ENCODE results near the gene QTRT2. TPM values are rescaled to one million over a fixed set of nuclear protein-coding genes. Genes with fewer than 3 reads are reported as not detected.

The QTRT2 gene
- total and polyA plus RNA-seq, 2 of the 8 experiments (the other 6 are each of a cell fraction or from before 2014, with no cell fraction given): 13.3 to 54.5 TPM

DNA sequence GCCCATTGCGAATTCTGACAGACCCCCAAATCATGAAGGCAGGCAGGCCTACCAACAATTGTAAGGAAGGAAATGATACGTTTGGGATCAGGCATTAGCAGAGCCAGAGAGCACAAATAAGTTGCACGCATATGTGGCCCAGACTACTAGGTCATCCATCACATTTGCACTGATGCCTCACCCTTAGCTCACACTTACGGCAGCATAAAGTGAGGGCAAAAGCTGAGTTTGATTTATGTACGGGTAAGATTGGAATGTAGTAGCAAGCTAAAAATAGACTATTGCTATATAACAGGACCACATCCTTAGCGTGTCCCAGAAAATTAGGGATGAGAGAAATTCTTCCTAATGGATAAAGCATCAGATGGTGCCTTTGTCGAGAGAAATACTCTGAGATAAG is 58.6 kb downstream of the QTRT2 start:
- no peaks in the 10 kb centered on the region for H3K36me3 ChIP-seq (ENCODE audit: control insufficient read depth in 2 of 4, insufficient read depth in 4 of 4, low read length in 3 of 4)
- H3K56ac ChIP-seq (replicated peaks; ENCODE audit: insufficient read length, low read depth, low read length): no peak overlapping the region
- H2AK5ac ChIP-seq (ENCODE audit: low read depth, low read length): no peak overlapping the region
- H2BK20ac ChIP-seq (ENCODE audit: low read length): no peak overlapping the region
- DNase-seq (ENCODE audit: low read depth in 1 of 2, low spot score in 2 of 2) (no peak), FAIRE-seq (no peak)
- TF ChIP-seq SP4 (IDR thresholded peaks at IDR 0.05; ENCODE audit: low read length) (no peak), EZH2 (IDR thresholded peaks at IDR 0.05; ENCODE audit: low read depth, low read length, severe bottlenecking) (no peak), PHF8 (conservative IDR thresholded peaks at IDR 0.05; ENCODE audit: low read depth, low read length) (no peak), TBP (IDR thresholded peaks at IDR 0.05; ENCODE audit: low read depth, low read length) (no peak)
- H3K9ac ChIP-seq (replicated peaks in 1 of 4; ENCODE audit: extremely low read depth in 1 of 4, low read depth in 3 of 4, low read length in 3 of 4): no peak overlapping the region
- H3K27ac ChIP-seq (ENCODE audit: low read depth, low read length): no peak overlapping the region
- 87% methylated on average over 7 of the region's 7 CpGs; no CpG with 5 or more reads in 1 of the 2 experiments for WGBS, 2 experiments (ENCODE audit: extremely low coverage in 1 of 2, insufficient coverage in 1 of 2, insufficient read length in 1 of 2, insufficient replicate concordance in 2 of 2, low coverage in 1 of 2, low lambda C conversion rate in 2 of 2, missing lambda C conversion rate in 1 of 2)
- no peak overlapping the region for H2AFZ ChIP-seq (ENCODE audit: low read length)
- H3K79me1 ChIP-seq (ENCODE audit: low read depth, low read length): no peaks in the 10 kb centered on the region
- no peak overlapping the region for H2BK12ac ChIP-seq (ENCODE audit: low read depth, low read length)
- no peak overlapping the region for H3K14ac ChIP-seq (ENCODE audit: insufficient read length)
- H3K4ac ChIP-seq (replicated peaks; ENCODE audit: insufficient read length, low read depth, low read length): no peak overlapping the region
- no peak overlapping the region for H4K8ac ChIP-seq (ENCODE audit: extremely low read depth, insufficient read depth, low read length)
- no peak overlapping the region for H3K23ac ChIP-seq (ENCODE audit: insufficient read length)
- no peaks in the 10 kb centered on the region for H3K79me2 ChIP-seq (ENCODE audit: control insufficient read depth in 1 of 2, insufficient read depth in 2 of 2, low read length in 2 of 2)
- H3K4me2 ChIP-seq (ENCODE audit: insufficient read depth in 1 of 2, low read depth in 2 of 2, low read length in 2 of 2): no peak overlapping the region
- POLR2A ChIA-PET (ENCODE audit: partially characterized antibody): no interaction called here
- H4K20me1 ChIP-seq (replicated peaks in 1 of 2; ENCODE audit: control insufficient read depth in 1 of 2, insufficient read depth in 2 of 2, low read length in 2 of 2): no peaks in the 10 kb centered on the region
- CTCF ChIA-PET (ENCODE audit: partially characterized antibody): interaction anchor here (0.6 kb wide), 1 partner anchor 70 kb away, joined by 3 read pairs; no protein-coding TSS in a partner anchor
- no peaks in the 10 kb centered on the region for H3K27me3 ChIP-seq (replicated peaks in 1 of 4; ENCODE audit: control insufficient read depth in 3 of 4, extremely low read depth in 1 of 4, insufficient read depth in 3 of 4, low read length in 3 of 4)
- H2BK120ac ChIP-seq (replicated peaks; ENCODE audit: low read depth, low read length): no peak overlapping the region
- no peaks in the 10 kb centered on the region for H3K9me3 ChIP-seq (ENCODE audit: insufficient read depth in 2 of 2, low read depth in 1 of 2, low read length in 1 of 2)
- H4K91ac ChIP-seq (replicated peaks; ENCODE audit: insufficient read length, low read length): no peak overlapping the region
- H3K4me3 ChIP-seq (ENCODE audit: extremely low read depth in 1 of 4, insufficient read depth in 2 of 4, low read depth in 3 of 4, low read length in 4 of 4): no peak overlapping the region
- H3K23me2 ChIP-seq (ENCODE audit: low read depth, low read length): no peaks in the 10 kb centered on the region; the same call in 1 of the 2 replicates
- no peak overlapping the region for H3K18ac ChIP-seq (ENCODE audit: extremely low read depth, low read length)
- peaks cover 0 to 4% (median 2%) of the 10 kb centered on the region in 4 experiments; a peak in 2 of 7 replicates for H3K4me1 ChIP-seq (replicated peaks in 1 of 4; ENCODE audit: control insufficient read depth in 3 of 4, insufficient read depth in 4 of 4, low read length in 3 of 4)
- no peak overlapping the region for H4K5ac ChIP-seq (ENCODE audit: insufficient read length, low read depth, low read length)
- H2BK5ac ChIP-seq (ENCODE audit: low read depth, low read length): no peak overlapping the region
- no peak overlapping the region for H2BK15ac ChIP-seq (ENCODE audit: low read length)

Data from H1 (cell line).